SK-N-SH treated with all-trans-retinoic acid at 6 μM for 48 hours (cell line): ENCODE measurements around the gene SP110.

ENCODE experiments used
- ATAC-seq: fragments of 200-7000 bp; cut with Tn5 transposase; 3 replicates; pipeline ENCODE4 v1.9.1; 2020; ENCODE audit warnings: mild to moderate bottlenecking, moderate library complexity
- CREB5 ChIP-seq: fragments of 250-450 bp; sonication (Bioruptor Pico); IDR thresholded peaks from 2 replicates; pipeline ENCODE4 v1.5.1; 2020; ENCODE audit warnings: low read depth, mild to moderate bottlenecking, moderate library complexity
- CSDC2 ChIP-seq: fragments of 250-450 bp; sonication (Bioruptor Pico); IDR thresholded peaks from 2 replicates; pipeline ENCODE4 v1.5.0; 2020; ENCODE audit warnings: mild to moderate bottlenecking, moderate library complexity
- GLIS3 ChIP-seq: fragments of 250-450 bp; sonication (Bioruptor Pico); IDR thresholded peaks from 2 replicates; pipeline ENCODE4 v1.5.0; 2020; ENCODE audit warnings: mild to moderate bottlenecking, moderate library complexity
- ISL1 ChIP-seq: fragments of 250-450 bp; sonication (Bioruptor Pico); IDR thresholded peaks from 2 replicates; pipeline ENCODE4 v2.1.2; 2022; ENCODE audit warnings: mild to moderate bottlenecking, moderate library complexity
- OSR1 ChIP-seq: fragments of 250-450 bp; sonication (Bioruptor Pico); IDR thresholded peaks from 2 replicates; pipeline ENCODE4 v1.8.0; 2022; ENCODE audit warnings: moderate library complexity, mild to moderate bottlenecking, inconsistent platforms
- PATZ1 ChIP-seq: fragments of 250-450 bp; sonication (Bioruptor Pico); IDR thresholded peaks from 2 replicates; pipeline ENCODE4 v1.8.0; 2020; ENCODE audit warnings: mild to moderate bottlenecking, moderate library complexity, borderline replicate concordance
- POU6F1 ChIP-seq: fragments of 250-450 bp; sonication (Bioruptor Pico); IDR thresholded peaks from 2 replicates; pipeline ENCODE4 v1.8.0; 2021; ENCODE audit warnings: low read depth, mild to moderate bottlenecking, moderate library complexity, borderline replicate concordance
- RARB ChIP-seq: fragments of 250-450 bp; sonication (Bioruptor Pico); IDR thresholded peaks from 2 replicates; pipeline ENCODE4 v1.8.0; 2021; ENCODE audit warnings: mild to moderate bottlenecking, moderate library complexity
- SNAI2 ChIP-seq: fragments of 250-450 bp; sonication (Bioruptor Pico); IDR thresholded peaks from 2 replicates; pipeline ENCODE4 v1.5.0; 2020; ENCODE audit warnings: mild to moderate bottlenecking, moderate library complexity
- TCF4 ChIP-seq: fragments of 250-450 bp; sonication (Bioruptor Pico); IDR thresholded peaks from 2 replicates; pipeline ENCODE4 v1.8.0; 2021; ENCODE audit warnings: mild to moderate bottlenecking, moderate library complexity, borderline replicate concordance
- TOX ChIP-seq: fragments of 250-450 bp; sonication (Bioruptor Pico); IDR thresholded peaks from 2 replicates; pipeline ENCODE4 v1.8.0; 2021; ENCODE audit warnings: mild to moderate bottlenecking, moderate library complexity, borderline replicate concordance
- TSHZ2 ChIP-seq: fragments of 250-450 bp; sonication (Bioruptor Pico); IDR thresholded peaks from 2 replicates; pipeline ENCODE4 v1.5.0; 2020; ENCODE audit warnings: mild to moderate bottlenecking, moderate library complexity
- ZC3H10 ChIP-seq: fragments of 250-450 bp; sonication (Bioruptor Pico); IDR thresholded peaks from 2 replicates; pipeline ENCODE4 v1.5.1; 2021; ENCODE audit warnings: mild to moderate bottlenecking, moderate library complexity
- ZFP3 ChIP-seq: fragments of 250-450 bp; sonication (Bioruptor Pico); IDR thresholded peaks from 2 replicates; pipeline ENCODE4 v1.5.0; 2020; ENCODE audit warnings: mild to moderate bottlenecking, moderate library complexity
- ZFP30 ChIP-seq: fragments of 450-650 bp; formaldehyde crosslinking; IDR thresholded peaks from 2 replicates; pipeline ENCODE4 v1.5.0; 2022; ENCODE audit warnings: mild to moderate bottlenecking, moderate library complexity
- ZNF565 ChIP-seq: fragments of 450-650 bp; formaldehyde crosslinking; conservative IDR thresholded peaks from 2 replicates; pipeline ENCODE4 v1.5.0; 2020; ENCODE audit warnings: low read depth, mild to moderate bottlenecking, moderate library complexity
- ZNF70 ChIP-seq: fragments of 450-650 bp; formaldehyde crosslinking; IDR thresholded peaks from 2 replicates; pipeline ENCODE4 v1.5.0; 2020; ENCODE audit warnings: mild to moderate bottlenecking, moderate library complexity

Gene SP110

GRCh38 chr2:230219419-230220331 lies at the start of gene SP110:
SP110 (minus strand) TSS chr2:230219984; CDS start chr2:230216927, 3,057 bp downstream.
- TF ChIP-seq TCF4 (CRISPR knock-in tag) (no peak), ZNF565 (CRISPR knock-in tag) (no peak), POU6F1 (CRISPR knock-in tag) (no peak), TSHZ2 (CRISPR knock-in tag) (no peak), ZFP3 (CRISPR knock-in tag) (no peak), PATZ1 (no peak), SNAI2 (CRISPR knock-in tag) (no peak)
- ATAC-seq: peak; percentile 97

GRCh38 chr2:230268606-230269243 lies 48.9 kb upstream of the SP110 start:
- ATAC-seq: no peak
- TF ChIP-seq TOX (CRISPR knock-in tag): no peak
- TF ChIP-seq ZNF70 (CRISPR knock-in tag): no peak

GRCh38 chr2:230267556-230267955 lies 47.8 kb upstream of the SP110 start:
- TF ChIP-seq OSR1 (CRISPR knock-in tag): no peak
- no peak for TF ChIP-seq TOX (CRISPR knock-in tag)
- TF ChIP-seq ZNF70 (CRISPR knock-in tag): no peak
- no peak for TF ChIP-seq CREB5
- no peak for TF ChIP-seq ZC3H10 (CRISPR knock-in tag)
- no peak for TF ChIP-seq GLIS3 (CRISPR knock-in tag)
- TF ChIP-seq RARB (CRISPR knock-in tag): no peak
- no peak for TF ChIP-seq SNAI2 (CRISPR knock-in tag)
- no peak for TF ChIP-seq POU6F1 (CRISPR knock-in tag)
- TF ChIP-seq CSDC2 (CRISPR knock-in tag): no peak
- no peak for TF ChIP-seq ZFP30 (CRISPR knock-in tag)
- TF ChIP-seq ZNF565 (CRISPR knock-in tag): no peak
- no peak for TF ChIP-seq ISL1
- no peak for ATAC-seq
